A549 (cell line): ENCODE data around the gene NDUFB11. TPM values are rescaled to one million over a fixed set of nuclear protein-coding genes. Genes with fewer than 3 reads are reported as not detected.

ENCODE experiments used
- ATAC-seq, 2 experiments: fragments of 200-7000 bp in 1 of 2; fragments of >200 bp in 1 of 2; cut with Nextera tagmentation in 1 of 2; cut with Tn5 transposase in 1 of 2; 3 replicates each; pipeline versions ENCODE4 v1.8.0 to v1.9.1; 2018 to 2020; ENCODE audit warnings: mild to moderate bottlenecking in 1 of 2, moderate library complexity in 1 of 2
- CTCF ChIA-PET: fragments of 300-600 bp; sonication (Branson Sonifier 250); formaldehyde crosslinking; extraction: SDS; loops from one replicate; lab custom pipeline; 2021; ENCODE audit warnings: antibody characterized with exemption, inconsistent platforms; lab: Yijun Ruan, JAX
- POLR2A ChIA-PET: fragments of 350-600 bp; formaldehyde crosslinking; extraction: SDS; loops from one replicate; lab custom pipeline; 2021; ENCODE audit warnings: antibody characterized with exemption, inconsistent platforms; lab: Yijun Ruan, JAX
- DNase-seq, 2 experiments: peaks; one replicate each; pipeline versions ENCODE4 v3.0.0 to v3.0.0-alpha.2; 2011 to 2016; ENCODE audit warnings: low read depth in 1 of 2, low spot score in 1 of 2
- FAIRE-seq: peaks from 2 replicates; lab custom pipeline; 2011; peaks lifted over from hg19 to GRCh38; lab: Jason Lieb, UNC
- H3K27ac ChIP-seq, 2 experiments: fragments of >200 bp; sonication (Bioruptor Twin); formaldehyde crosslinking; 3 replicates each; pipeline ENCODE4 v1.5.1; 2016 to 2017
- H3K4me1 ChIP-seq: fragments of >200 bp; sonication (Bioruptor Twin); formaldehyde crosslinking; 3 replicates; pipeline ENCODE4 v1.6.1; 2016
- H3K4me2 ChIP-seq: fragments of >200 bp; sonication (Bioruptor Twin); formaldehyde crosslinking; 3 replicates; pipeline ENCODE4 v1.6.1; 2016
- H3K4me3 ChIP-seq: fragments of >200 bp; sonication (Bioruptor Twin); formaldehyde crosslinking; 3 replicates; pipeline ENCODE4 v1.5.1; 2016
- H3K9me3 ChIP-seq: fragments of >200 bp; sonication (Bioruptor Twin); formaldehyde crosslinking; 3 replicates; pipeline ENCODE4 v1.6.1; 2016
- ATOH8 ChIP-seq: fragments of 250-450 bp; sonication (Bioruptor Pico); IDR thresholded peaks from 2 replicates; pipeline ENCODE4 v1.5.0; 2020; ENCODE audit warnings: low read depth, mild to moderate bottlenecking, moderate library complexity
- BHLHE40 ChIP-seq: IDR thresholded peaks from 2 replicates; pipeline ENCODE4 v1.6.1; 2012; ENCODE audit warnings: low read depth, low read length, inconsistent platforms
- CBX2 ChIP-seq: fragments of 200-600 bp; sonication (generic); IDR thresholded peaks from 2 replicates; pipeline ENCODE4 v1.6.1; 2016; ENCODE audit warnings: low read depth, mild to moderate bottlenecking, borderline replicate concordance
- EHMT2 ChIP-seq: fragments of 200-600 bp; sonication (generic); IDR thresholded peaks from 2 replicates; pipeline ENCODE4 v1.6.1; 2016; ENCODE audit warnings: antibody characterized with exemption, low read depth, mild to moderate bottlenecking, moderate library complexity
- GATA3 ChIP-seq: IDR thresholded peaks from 2 replicates; pipeline ENCODE4 v1.6.1; 2012; ENCODE audit warnings: borderline replicate concordance
- HOXA7 ChIP-seq: fragments of 250-450 bp; sonication (Bioruptor Pico); IDR thresholded peaks from 2 replicates; pipeline ENCODE4 v1.5.0; 2020; ENCODE audit warnings: mild to moderate bottlenecking, moderate library complexity
- HOXB5 ChIP-seq: fragments of 250-450 bp; sonication (Bioruptor Pico); IDR thresholded peaks from 2 replicates; pipeline ENCODE4 v1.5.0; 2020; ENCODE audit warnings: mild to moderate bottlenecking, moderate library complexity
- JUN ChIP-seq, 2 experiments: fragments of >200 bp; sonication (Bioruptor Twin); formaldehyde crosslinking; IDR thresholded peaks; 2 replicates in 1 of 2; 3 replicates in 1 of 2; pipeline ENCODE4 v1.6.1; 2016 to 2017
- JUNB ChIP-seq: fragments of >200 bp; sonication (Bioruptor Twin); formaldehyde crosslinking; IDR thresholded peaks from 2 replicates; pipeline ENCODE4 v1.6.1; 2016
- KDM5A ChIP-seq: fragments of 200-600 bp; sonication (generic); IDR thresholded peaks from 2 replicates; pipeline ENCODE4 v1.6.1; 2016; ENCODE audit warnings: antibody characterized with exemption, mild to moderate bottlenecking
- MAFK ChIP-seq: fragments of 450-650 bp; IDR thresholded peaks from 2 replicates; pipeline ENCODE4 v1.6.1; 2014; ENCODE audit not compliant: partially characterized antibody
- MAZ ChIP-seq: fragments of 150-350 bp; IDR thresholded peaks from 2 replicates; pipeline ENCODE4 v1.6.1; 2014; ENCODE audit warnings: antibody characterized with exemption, low read depth, low read length, borderline replicate concordance
- MYC ChIP-seq: IDR thresholded peaks from 2 replicates; pipeline ENCODE4 v1.6.1; 2012; ENCODE audit warnings: mild to moderate bottlenecking, inconsistent platforms, low read length, improper control_type of control experiment, borderline replicate concordance
- NFE2L2 ChIP-seq: fragments of 150-350 bp; conservative IDR thresholded peaks from 2 replicates; pipeline ENCODE4 v1.6.1; 2014; ENCODE audit warnings: low read length
- NR3C1 ChIP-seq: fragments of >200 bp; sonication (Bioruptor Twin); formaldehyde crosslinking; IDR thresholded peaks from 3 replicates; pipeline ENCODE4 v1.6.1; 2017
- PBX3 ChIP-seq: IDR thresholded peaks from 2 replicates; pipeline ENCODE4 v1.6.1; 2012
- PHF8 ChIP-seq: fragments of 200-600 bp; sonication (generic); IDR thresholded peaks from 2 replicates; pipeline ENCODE4 v1.6.1; 2016; ENCODE audit warnings: low read depth, mild to moderate bottlenecking, antibody characterized with exemption, moderate library complexity, borderline replicate concordance
- POLR2A ChIP-seq: IDR thresholded peaks from 2 replicates; pipeline ENCODE4 v1.6.1; 2012; ENCODE audit warnings: mild to moderate bottlenecking, low read length
- RAD21 ChIP-seq, 2 experiments: fragments of >200 bp in 1 of 2; sonication (Bioruptor Twin) in 1 of 2; formaldehyde crosslinking in 1 of 2; IDR thresholded peaks in 1 of 2; conservative IDR thresholded peaks in 1 of 2; 2 replicates in 1 of 2; 3 replicates in 1 of 2; pipeline ENCODE4 v1.6.1; 2012 to 2018; ENCODE audit warnings: inconsistent platforms in 1 of 2
- RCOR1 ChIP-seq: fragments of 150-350 bp; IDR thresholded peaks from 2 replicates; pipeline ENCODE4 v1.6.1; 2014; ENCODE audit warnings: antibody characterized with exemption, low read length, low read depth
- RFX5 ChIP-seq: fragments of 450-650 bp; IDR thresholded peaks from 2 replicates; pipeline ENCODE4 v1.7.1; 2014; ENCODE audit warnings: antibody characterized with exemption, mild to moderate bottlenecking, moderate library complexity
- RNF2 ChIP-seq: fragments of 200-600 bp; sonication (generic); IDR thresholded peaks from 2 replicates; pipeline ENCODE4 v1.6.1; 2016; ENCODE audit warnings: low read depth, mild to moderate bottlenecking, antibody characterized with exemption, moderate library complexity, borderline replicate concordance
- SREBF2 ChIP-seq: fragments of 450-650 bp; IDR thresholded peaks from 2 replicates; pipeline ENCODE4 v1.6.1; 2014; ENCODE audit warnings: mild to moderate bottlenecking, moderate library complexity
- TFCP2L1 ChIP-seq: fragments of 250-450 bp; sonication (Bioruptor Pico); IDR thresholded peaks from 2 replicates; pipeline ENCODE4 v1.5.0; 2021; ENCODE audit warnings: mild to moderate bottlenecking
- TP53 ChIP-seq: fragments of 250-450 bp; sonication (Bioruptor Pico); IDR thresholded peaks from 2 replicates; pipeline ENCODE4 v1.5.0; 2021; ENCODE audit warnings: mild to moderate bottlenecking, moderate library complexity
- WGBS: methylation state at CpG from one replicate; pipeline ENCODE4 v1.1.6; 2017; ENCODE audit errors: missing lambda C conversion rate; 5-methylcytosine and 5-hydroxymethylcytosine counted together
- polyA plus RNA-seq, 4 experiments: library from polyadenylated mRNA; depleted of rRNA in 3 of 4; stranded (reverse); fragments of >200 nt; fragmentation: RNase III in 1 of 4; extraction: RNeasy Plus Mini Kit Qiagen cat#74134 plus additional on column Dnase treatment in 1 of 4; gene quantifications; 2 replicates in 3 of 4; 3 replicates in 1 of 4; pipeline ENCODE4 v1.2.3, GENCODE V29; 2011 to 2017
- TF ChIP-seq, protein P1 (sequence below): IDR thresholded peaks from 2 replicates; pipeline ENCODE4 v1.6.1; 2012; ENCODE audit warnings: low read depth, borderline replicate concordance
- TF ChIP-seq, protein P2 (sequence below): IDR thresholded peaks from 2 replicates; pipeline ENCODE4 v1.6.1; 2012

The NDUFB11 gene
- polyA plus RNA-seq, 2 of the 4 experiments (the other 2 are of a cell fraction): 84.5 to 147 TPM

DNA sequence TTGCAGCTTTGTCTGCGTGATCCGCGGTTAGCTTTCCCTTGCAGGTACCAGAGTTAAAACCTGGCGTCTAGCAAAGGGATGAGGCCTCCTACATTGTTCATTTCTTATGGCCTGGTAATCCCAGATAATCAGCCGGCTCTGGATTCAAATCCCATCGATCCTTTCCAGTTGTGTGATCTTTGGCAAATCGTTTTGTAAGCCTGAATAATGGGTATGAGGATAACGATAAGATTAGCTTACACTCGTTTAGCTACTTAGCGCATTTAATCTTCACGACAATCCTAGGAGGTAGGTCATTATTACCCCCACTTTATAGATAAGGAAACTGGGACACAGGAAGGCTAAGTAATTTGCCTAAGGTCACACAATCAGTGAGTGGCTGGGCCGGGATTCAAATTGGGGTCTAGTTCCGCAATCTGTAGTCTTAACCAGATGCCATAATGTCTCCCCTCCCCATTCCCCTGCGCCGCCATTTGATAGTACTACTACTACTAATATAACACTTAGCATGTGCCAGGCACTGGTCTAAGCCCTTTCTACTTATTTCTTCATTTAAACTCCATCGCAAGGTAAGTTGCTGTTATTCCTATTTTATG is 47.4 kb upstream of the NDUFB11 start:
- ChIA-PET CTCF (interaction anchor here (0.6 to 3.0 kb wide), 6 partner anchors 8 to 452 kb away, joined by 3 to 16 read pairs (median 8); no protein-coding TSS in a partner anchor), POLR2A (no interaction called here)
- peak overlapping the region in 1 of 2 experiments; percentile 89; a peak in 3 of 6 replicates for H3K27ac ChIP-seq
- FAIRE-seq (no peak), DNase-seq (no peak), ATAC-seq (no peak)
- peaks cover 25% of the 10 kb centered on the region for H3K4me1 ChIP-seq
- H3K4me3 ChIP-seq: peak overlapping the region; percentile 84
- no peak for TF ChIP-seq NFE2L2
- TF ChIP-seq ATOH8 (CRISPR knock-in tag): no peak
- H3K9me3 ChIP-seq: no peaks in the 10 kb centered on the region
- 85% methylated on average over 16 of the region's 16 CpGs for WGBS
- H3K4me2 ChIP-seq: peak overlapping the region; percentile 86

GRCh38 chrX:47191331-47191730 is 46.8 kb upstream of the NDUFB11 start:
- ChIA-PET POLR2A (interaction anchor here (1.0 to 1.4 kb wide), 3 partner anchors 27 to 291 kb away, joined by 4 to 6 read pairs (median 4); partner anchors contain the start of gene CDK16), CTCF (interaction anchor here (0.6 to 3.0 kb wide), 6 partner anchors 9 to 453 kb away, joined by 3 to 16 read pairs (median 4); no protein-coding TSS in a partner anchor)
- Histone ChIP-seq H3K27ac (peak overlapping the region; percentile 83 to 89), H3K4me2 (peak overlapping the region; percentile 86), H3K9me3 (no peaks in the 10 kb centered on the region), H3K4me1 (peaks cover 19% of the 10 kb centered on the region), H3K4me3 (peak overlapping the region; percentile 84)
- ATAC-seq (peak; percentile 10 to 14; a peak in 3 of 6 replicates), DNase-seq (no peak), FAIRE-seq (no peak)
- TF ChIP-seq CBX2 (no peak), RCOR1 (no peak), POLR2A (no peak), RNF2 (no peak), RAD21 (conservative IDR thresholded peaks at IDR 0.05 in 1 of 2, IDR thresholded peaks at IDR 0.05 in 1 of 2) (no peak), TFCP2L1 (CRISPR knock-in tag) (no peak), TP53 (no peak), ATOH8 (CRISPR knock-in tag) (no peak), RFX5 (no peak), KDM5A (no peak), GATA3 (no peak), PBX3 (no peak)
- 20% methylated on average over 24 of the region's 26 CpGs for WGBS

- WGBS: 7% methylated on average over 23 of the region's 40 CpGs
- ChIA-PET POLR2A (interaction anchor here (0.6 to 1.4 kb wide), 6 partner anchors 27 to 333 kb away, joined by 3 to 11 read pairs (median 4); partner anchors contain the start of genes CDK16 and RBM10), CTCF (interaction anchor here (0.6 to 3.0 kb wide), 7 partner anchors 10 to 454 kb away, joined by 3 to 16 read pairs (median 4); partner anchors contain the start of gene RBM10)
- FAIRE-seq: peak; percentile 97
- Histone ChIP-seq H3K9me3 (no peaks in the 10 kb centered on the region), H3K4me1 (peaks cover 13% of the 10 kb centered on the region), H3K4me2 (peak overlapping the region; percentile 86), H3K4me3 (peak overlapping the region; percentile 84), H3K27ac (peak overlapping the region; percentile 83 to 89)
- ATAC-seq: peak; percentile 88 to 91
- peak; percentile 92 to 96 for DNase-seq
- TF ChIP-seq HOXB5 (CRISPR knock-in tag) (no peak), RFX5 (no peak), EHMT2 (no peak), BHLHE40 (peak; percentile 80), POLR2A (peak; percentile 60), JUNB (no peak), NR3C1 (no peak), PHF8 (0 out of 2 replicates have a peak, but pooled peaks have one; percentile 36), HOXA7 (CRISPR knock-in tag) (no peak), CBX2 (no peak), MYC (peak; percentile 96), SREBF2 (no peak), MAZ (no peak), MAFK (no peak), JUN (IDR thresholded peaks at IDR 0.05) (peak in 1 of 2 experiments; percentile 71; a peak in 3 of 5 replicates), RNF2 (no peak)
- TF ChIP-seq, protein P1, sequence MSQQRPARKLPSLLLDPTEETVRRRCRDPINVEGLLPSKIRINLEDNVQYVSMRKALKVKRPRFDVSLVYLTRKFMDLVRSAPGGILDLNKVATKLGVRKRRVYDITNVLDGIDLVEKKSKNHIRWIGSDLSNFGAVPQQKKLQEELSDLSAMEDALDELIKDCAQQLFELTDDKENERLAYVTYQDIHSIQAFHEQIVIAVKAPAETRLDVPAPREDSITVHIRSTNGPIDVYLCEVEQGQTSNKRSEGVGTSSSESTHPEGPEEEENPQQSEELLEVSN: peak; percentile 86
- TF ChIP-seq, protein P2, sequence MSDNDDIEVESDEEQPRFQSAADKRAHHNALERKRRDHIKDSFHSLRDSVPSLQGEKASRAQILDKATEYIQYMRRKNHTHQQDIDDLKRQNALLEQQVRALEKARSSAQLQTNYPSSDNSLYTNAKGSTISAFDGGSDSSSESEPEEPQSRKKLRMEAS: peak; percentile 98
These were observed 46.2 kb upstream of the NDUFB11 start for GRCh38 chrX:47190445-47191269.
